Measurements from ENCODE around the gene CADPS2. TPM values are rescaled to one million over a fixed set of nuclear protein-coding genes. Genes with fewer than 3 reads are reported as not detected.

Gene CADPS2
- polyA plus RNA-seq, 3 donors, result not detected

- no peaks in the 10 kb centered on the region for H3K36me3 ChIP-seq (replicated peaks in 1 of 2; ENCODE audit: control insufficient read depth in 1 of 2, insufficient read depth in 2 of 2, low read length in 2 of 2)
- H3K36me3 Mint-ChIP-seq, result no peaks in the 10 kb centered on the region
- H3K27ac Mint-ChIP-seq, result no peak overlapping the region
- peaks cover 0 to 2% (median 0%) of the 10 kb centered on the region in 7 donors for H3K9me3 Mint-ChIP-seq
- H3K9me3 ChIP-seq (replicated peaks in 1 of 2; ENCODE audit: control insufficient read depth in 1 of 2, insufficient read depth in 1 of 2, low read length in 2 of 2), result no peaks in the 10 kb centered on the region
- H3K27ac ChIP-seq (ENCODE audit: low read depth in 1 of 2, low read length in 2 of 2), result no peak overlapping the region
- intact Hi-C loops (cut with micrococcal nuclease), result no loop called here
- H3K27me3 ChIP-seq (ENCODE audit: control insufficient read depth in 2 of 2, insufficient read depth in 2 of 2, low read length in 2 of 2), result no peaks in the 10 kb centered on the region
- TF ChIP-seq, protein P1, sequence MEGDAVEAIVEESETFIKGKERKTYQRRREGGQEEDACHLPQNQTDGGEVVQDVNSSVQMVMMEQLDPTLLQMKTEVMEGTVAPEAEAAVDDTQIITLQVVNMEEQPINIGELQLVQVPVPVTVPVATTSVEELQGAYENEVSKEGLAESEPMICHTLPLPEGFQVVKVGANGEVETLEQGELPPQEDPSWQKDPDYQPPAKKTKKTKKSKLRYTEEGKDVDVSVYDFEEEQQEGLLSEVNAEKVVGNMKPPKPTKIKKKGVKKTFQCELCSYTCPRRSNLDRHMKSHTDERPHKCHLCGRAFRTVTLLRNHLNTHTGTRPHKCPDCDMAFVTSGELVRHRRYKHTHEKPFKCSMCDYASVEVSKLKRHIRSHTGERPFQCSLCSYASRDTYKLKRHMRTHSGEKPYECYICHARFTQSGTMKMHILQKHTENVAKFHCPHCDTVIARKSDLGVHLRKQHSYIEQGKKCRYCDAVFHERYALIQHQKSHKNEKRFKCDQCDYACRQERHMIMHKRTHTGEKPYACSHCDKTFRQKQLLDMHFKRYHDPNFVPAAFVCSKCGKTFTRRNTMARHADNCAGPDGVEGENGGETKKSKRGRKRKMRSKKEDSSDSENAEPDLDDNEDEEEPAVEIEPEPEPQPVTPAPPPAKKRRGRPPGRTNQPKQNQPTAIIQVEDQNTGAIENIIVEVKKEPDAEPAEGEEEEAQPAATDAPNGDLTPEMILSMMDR (IDR thresholded peaks at IDR 0.05), result no peak
- no peak overlapping the region for H3K9ac ChIP-seq (ENCODE audit: insufficient read depth, low read length, poor library complexity, severe bottlenecking)
- no peak overlapping the region for H3K4me3 ChIP-seq (replicated peaks in 1 of 3; ENCODE audit: low read depth in 2 of 3, low read length in 3 of 3)
- H3K27me3 Mint-ChIP-seq (ENCODE audit: low read depth in 3 of 3), result peaks cover 0 to 3% (median 0%) of the 10 kb centered on the region in 3 donors
- WGBS (ENCODE audit: insufficient coverage), result no CpG with 5 or more reads among the region's 3 CpGs
- no peaks in the 10 kb centered on the region for H3K4me1 ChIP-seq (ENCODE audit: control insufficient read depth in 1 of 2, insufficient read depth in 2 of 2, low read length in 2 of 2)
- no peak overlapping the region for H2AFZ ChIP-seq (ENCODE audit: insufficient read depth, low read depth, low read length, poor library complexity, severe bottlenecking)
- no peak overlapping the region for H3K4me3 Mint-ChIP-seq
- H3K79me2 ChIP-seq (ENCODE audit: insufficient read depth, low read length), result no peaks in the 10 kb centered on the region
- H4K20me1 ChIP-seq (ENCODE audit: insufficient read depth, low read length), result no peaks in the 10 kb centered on the region
- no peaks in the 10 kb centered on the region for H3K4me1 Mint-ChIP-seq
- H3K4me2 ChIP-seq (replicated peaks; ENCODE audit: extremely low read depth, low read length, poor library complexity, severe bottlenecking), result no peak overlapping the region
- no peak for DNase-seq
Observed at GRCh38 chr7:122597277-122597676, 289.0 kb downstream of the CADPS2 start.

GRCh38 chr7:122595885-122596284, 290.4 kb downstream of the CADPS2 start:
- 91% methylated on average over 1 of the region's 1 CpG for WGBS (ENCODE audit: insufficient coverage)

More at GRCh38 chr7:122595885-122596284, 290.4 kb downstream of the CADPS2 start:
- H2AFZ ChIP-seq (ENCODE audit: insufficient read depth, low read depth, low read length, poor library complexity, severe bottlenecking), result no peak overlapping the region
- no peak overlapping the region for H3K4me3 ChIP-seq (replicated peaks in 1 of 3; ENCODE audit: low read depth in 2 of 3, low read length in 3 of 3)
- Mint-ChIP-seq H3K27me3 (ENCODE audit: low read depth in 3 of 3) (peaks cover 0 to 3% (median 0%) of the 10 kb centered on the region in 3 donors), H3K4me3 (no peak overlapping the region), H3K27ac (no peak overlapping the region), H3K36me3 (no peaks in the 10 kb centered on the region), H3K4me1 (no peaks in the 10 kb centered on the region), H3K9me3 (peaks cover 0 to 2% (median 1%) of the 10 kb centered on the region in 7 donors)
- H3K9ac ChIP-seq (ENCODE audit: insufficient read depth, low read length, poor library complexity, severe bottlenecking), result no peak overlapping the region
- no peaks in the 10 kb centered on the region for H4K20me1 ChIP-seq (ENCODE audit: insufficient read depth, low read length)
- H3K9me3 ChIP-seq (replicated peaks in 1 of 2; ENCODE audit: control insufficient read depth in 1 of 2, insufficient read depth in 1 of 2, low read length in 2 of 2), result no peaks in the 10 kb centered on the region
- intact Hi-C loops (cut with micrococcal nuclease), result no loop called here
- H3K79me2 ChIP-seq (ENCODE audit: insufficient read depth, low read length), result no peaks in the 10 kb centered on the region
- DNase-seq, result no peak
- H3K36me3 ChIP-seq (replicated peaks in 1 of 2; ENCODE audit: control insufficient read depth in 1 of 2, insufficient read depth in 2 of 2, low read length in 2 of 2), result no peaks in the 10 kb centered on the region
- H3K4me1 ChIP-seq (ENCODE audit: control insufficient read depth in 1 of 2, insufficient read depth in 2 of 2, low read length in 2 of 2), result no peaks in the 10 kb centered on the region
- no peak overlapping the region for H3K4me2 ChIP-seq (replicated peaks; ENCODE audit: extremely low read depth, low read length, poor library complexity, severe bottlenecking)
- H3K27me3 ChIP-seq (ENCODE audit: control insufficient read depth in 2 of 2, insufficient read depth in 2 of 2, low read length in 2 of 2), result no peaks in the 10 kb centered on the region
- TF ChIP-seq, protein P1 (IDR thresholded peaks at IDR 0.05), result no peak
- no peak overlapping the region for H3K27ac ChIP-seq (ENCODE audit: low read depth in 1 of 2, low read length in 2 of 2)

All from CD14-positive monocyte (primary cell).